Stromal cell of bone marrow (primary cell): ENCODE results near the gene SECISBP2L.
"Not testable (repeated sequence)": the region's sequence is repeated elsewhere in the genome, so short reads cannot be mapped to it uniquely, and the experiment has no call there.

Source experiments
- DNase-seq: peaks from one replicate; pipeline ENCODE4 v3.0.0-alpha.2; 2012; ENCODE audit warnings: low read depth

The SECISBP2L gene

DNA sequence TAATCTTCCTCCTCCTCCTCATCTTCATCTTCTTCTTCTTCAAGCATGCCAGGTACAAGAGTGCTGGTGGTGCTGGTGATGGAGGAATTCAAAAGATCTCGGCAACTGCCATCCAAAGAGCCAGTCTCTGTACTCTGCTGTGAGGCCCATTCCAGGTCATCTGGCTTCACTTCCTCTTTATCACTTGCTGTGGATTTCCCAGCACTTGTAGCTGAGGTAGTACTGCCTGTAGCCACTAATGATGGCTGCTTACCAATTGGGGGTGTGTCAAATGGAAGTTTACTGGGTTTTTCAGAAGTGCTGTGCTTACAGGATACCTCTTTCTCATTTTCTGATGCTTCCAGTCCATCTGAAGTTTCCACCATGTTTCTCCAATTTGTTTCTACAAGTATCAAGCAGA lies 53.7 kb downstream of the SECISBP2L start:
- no peak for DNase-seq

DNA sequence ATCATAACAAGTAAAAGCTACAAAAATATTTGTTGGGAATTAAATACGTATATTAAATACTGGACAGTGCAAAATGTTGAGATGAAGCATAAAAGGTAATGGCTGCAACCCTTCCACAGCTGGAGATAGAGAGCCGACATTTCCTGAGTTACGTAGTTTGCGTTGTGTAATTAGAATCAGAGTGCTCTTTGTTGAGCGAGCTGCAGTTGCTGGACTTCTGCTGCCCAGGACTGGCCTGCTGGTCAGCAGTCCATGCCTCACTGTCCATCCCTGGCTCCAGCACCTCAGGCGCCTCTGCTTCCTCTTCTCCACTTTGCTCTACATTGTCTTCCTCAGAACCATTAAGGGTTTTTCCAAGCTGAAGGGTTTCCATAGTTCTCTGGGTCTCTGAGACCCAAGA lies 54.1 kb downstream of the SECISBP2L start:
- no peak for DNase-seq

DNA sequence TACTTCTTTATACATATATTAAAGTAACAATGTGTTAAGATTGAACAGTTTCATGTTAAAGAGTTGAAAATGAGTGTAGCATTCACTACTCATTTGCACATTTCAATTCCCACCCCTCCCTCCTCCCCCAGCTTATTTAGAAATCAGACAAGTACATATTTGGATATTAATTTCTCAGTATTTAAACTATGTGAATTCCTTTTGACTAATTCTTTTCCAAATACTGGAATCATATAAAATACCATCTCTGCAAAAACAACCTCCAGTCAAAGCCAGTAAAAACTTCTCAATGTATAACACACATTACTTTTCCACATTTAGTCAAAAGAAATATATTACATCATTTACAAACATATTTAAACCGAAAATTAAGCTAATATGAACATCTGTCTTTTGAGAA lies 57.1 kb downstream of the SECISBP2L start:
- no peak for DNase-seq

DNA sequence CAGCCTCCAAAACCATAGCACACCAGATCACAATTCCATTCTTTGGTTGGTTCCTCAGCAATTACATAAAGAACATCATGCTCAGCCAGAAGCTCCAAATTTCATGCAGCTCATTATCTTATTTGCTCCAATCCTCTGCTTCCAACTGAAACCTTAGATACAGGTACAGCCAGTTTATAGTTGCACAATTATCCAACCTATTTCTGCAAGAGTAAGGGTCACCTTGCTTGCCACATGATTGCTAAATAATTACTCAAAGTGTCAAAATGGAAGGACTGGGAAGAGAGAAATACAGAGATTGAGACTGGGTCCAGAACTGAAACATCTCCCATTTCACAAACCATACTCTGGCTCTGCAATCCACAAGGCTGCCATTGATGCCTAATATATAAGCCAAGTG lies 59.1 kb downstream of the SECISBP2L start:
- no peak for DNase-seq

DNA sequence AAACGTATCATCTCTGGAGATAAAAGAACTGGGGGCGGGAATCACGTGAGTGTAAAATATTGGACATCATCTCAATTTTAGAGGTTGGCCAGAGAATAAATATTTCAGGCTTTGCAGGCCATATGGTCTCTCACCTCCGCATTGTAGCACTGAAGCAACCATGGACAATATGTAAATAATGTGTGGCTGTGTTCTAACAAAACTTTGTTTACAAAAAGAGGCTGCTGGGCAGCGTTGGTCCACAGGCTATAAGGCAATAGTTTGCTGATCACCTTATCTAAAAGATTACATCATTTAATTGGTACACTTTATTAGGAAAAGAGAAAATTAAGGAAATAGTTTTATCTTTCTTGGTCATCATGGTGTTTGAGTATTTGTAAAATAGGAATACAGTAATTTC lies 60.0 kb downstream of the SECISBP2L start:
- DNase-seq, result no peak

DNA sequence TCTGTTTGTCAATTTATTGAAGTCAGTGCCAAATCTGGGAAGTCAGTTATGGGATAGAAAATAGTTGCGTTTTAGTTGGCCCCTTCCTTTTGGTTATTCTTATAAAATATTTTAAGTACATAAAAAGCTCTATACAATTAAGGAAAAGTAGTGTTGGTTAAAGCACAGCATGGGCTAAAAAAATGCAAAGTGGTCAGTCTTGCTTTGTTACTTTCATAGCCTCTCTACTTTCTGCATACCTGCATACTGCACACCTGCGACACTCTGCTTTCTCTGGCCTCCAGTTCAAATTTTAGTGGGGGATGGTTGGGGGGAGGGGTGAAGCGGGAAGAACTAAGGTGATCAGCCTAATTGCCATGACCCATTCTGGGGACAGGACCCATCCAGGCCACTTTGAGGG lies 60.7 kb downstream of the SECISBP2L start:
- DNase-seq, result no peak

DNA sequence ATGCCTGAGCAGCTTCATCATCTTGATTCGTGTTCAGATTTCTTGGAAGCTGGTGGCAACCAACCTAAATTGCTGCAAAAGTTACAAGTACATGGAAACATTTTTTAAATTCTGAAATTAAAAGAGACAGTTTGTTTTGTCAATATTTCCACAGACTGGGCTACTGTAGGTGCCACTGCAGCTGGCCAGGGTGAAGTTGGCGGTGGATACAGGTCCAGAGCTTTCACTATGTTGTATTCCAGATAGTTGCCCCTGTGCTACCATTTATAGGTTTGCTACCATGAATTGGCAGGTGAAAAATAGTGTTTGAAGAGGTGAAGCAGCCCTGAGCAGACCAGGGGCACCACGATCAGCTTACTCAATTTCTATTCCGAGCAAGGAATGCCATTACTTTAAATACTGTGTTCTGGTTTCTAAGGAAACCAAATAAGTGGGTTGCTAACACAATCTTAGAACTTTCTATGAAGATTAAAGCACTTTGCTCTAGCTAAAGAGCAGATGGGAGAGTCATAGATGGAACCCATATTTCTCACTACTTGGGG lies 61.4 kb downstream of the SECISBP2L start:
- peak; percentile 33 for DNase-seq

DNA sequence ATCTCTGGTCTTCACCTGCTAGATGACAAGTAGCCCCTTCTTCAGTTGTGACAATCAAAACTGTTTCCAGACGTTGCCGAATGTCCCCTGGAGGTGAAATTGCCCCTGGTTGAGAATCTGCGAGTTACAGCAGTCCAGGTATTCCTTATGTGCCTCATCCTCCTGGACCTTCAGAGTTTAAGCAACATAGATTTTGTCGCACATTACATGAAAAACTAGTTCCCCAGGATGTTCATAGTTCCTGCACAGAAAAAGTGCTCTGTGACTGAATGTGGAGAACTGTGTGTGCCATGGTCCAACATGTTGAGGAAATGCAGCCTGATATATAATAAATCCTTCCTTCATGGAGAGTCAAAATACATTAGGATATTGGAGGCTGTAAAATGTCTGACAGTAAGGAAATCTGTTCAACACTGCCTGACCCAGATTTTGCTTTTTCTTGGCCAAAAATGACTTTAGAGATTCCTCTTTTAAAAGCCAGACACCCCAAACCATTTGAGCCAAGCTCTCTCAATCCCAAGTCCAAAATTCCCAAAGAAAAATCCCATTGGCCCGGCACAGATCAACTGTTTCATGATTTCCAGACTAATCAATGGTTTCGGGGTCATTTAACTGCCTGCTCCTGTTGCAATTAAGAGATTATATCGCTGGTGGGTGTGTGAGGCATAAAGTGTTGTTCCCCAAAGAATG lies 62.1 kb downstream of the SECISBP2L start:
- DNase-seq, result no peak

DNA sequence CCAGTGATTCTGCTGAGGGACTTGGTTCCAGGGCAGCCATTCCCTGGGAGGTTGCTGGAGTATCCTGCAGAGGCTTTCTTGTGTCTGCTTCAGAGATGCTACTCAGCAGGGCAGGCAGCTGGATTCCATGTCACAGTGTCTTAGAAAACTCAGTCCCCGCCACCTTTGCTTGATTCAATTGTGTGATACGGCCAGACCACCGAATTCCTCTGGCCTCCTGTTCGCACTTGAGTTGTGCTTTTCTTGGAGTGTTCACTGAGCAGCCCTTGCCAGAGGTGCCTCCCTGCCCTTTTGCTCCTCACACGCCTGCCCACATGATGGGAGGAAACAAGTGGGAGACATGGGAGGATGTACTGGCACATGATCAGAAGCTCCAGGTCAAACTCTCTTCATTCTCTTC lies 62.9 kb downstream of the SECISBP2L start:
- DNase-seq, result no peak

DNA sequence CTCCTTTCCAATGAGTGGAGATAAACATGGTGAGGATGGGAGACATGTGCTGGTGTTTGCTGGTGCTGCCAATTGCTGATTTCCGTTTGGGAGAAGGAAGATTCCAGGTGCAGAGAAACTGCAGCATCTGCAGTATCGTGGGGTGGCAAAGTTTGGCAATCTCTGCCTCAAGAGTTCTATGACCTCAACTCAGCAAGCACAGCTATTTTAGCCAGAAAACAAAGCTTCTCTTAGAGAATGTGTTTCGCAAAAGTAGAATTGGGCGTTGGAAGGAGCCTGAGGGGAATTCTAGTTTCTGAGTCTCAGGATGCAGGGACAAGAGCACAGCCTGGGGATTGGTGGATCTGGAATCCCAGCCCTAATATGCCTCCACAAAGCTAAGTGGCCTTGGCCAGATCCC lies 64.3 kb downstream of the SECISBP2L start:
- DNase-seq, result no peak

DNA sequence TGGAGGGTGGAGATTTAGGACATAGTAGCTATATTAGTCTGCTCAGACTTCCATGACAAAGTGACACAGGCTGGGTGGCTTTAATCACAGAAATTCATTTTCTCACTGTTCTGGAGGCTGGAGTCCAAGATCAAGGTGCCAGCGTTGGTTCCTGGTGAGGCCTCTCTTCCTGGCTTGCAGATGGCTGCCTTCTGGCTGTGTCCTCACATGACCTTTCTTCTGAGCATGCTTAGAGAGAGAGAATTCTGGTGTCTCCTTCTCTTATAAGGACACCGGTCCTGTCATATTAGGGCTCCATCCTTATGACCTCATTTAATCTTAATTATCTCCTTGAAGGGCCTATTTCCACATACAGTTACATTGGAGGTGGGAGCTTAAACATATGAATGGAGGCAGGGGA lies 67.6 kb downstream of the SECISBP2L start:
- DNase-seq, result no peak

DNA sequence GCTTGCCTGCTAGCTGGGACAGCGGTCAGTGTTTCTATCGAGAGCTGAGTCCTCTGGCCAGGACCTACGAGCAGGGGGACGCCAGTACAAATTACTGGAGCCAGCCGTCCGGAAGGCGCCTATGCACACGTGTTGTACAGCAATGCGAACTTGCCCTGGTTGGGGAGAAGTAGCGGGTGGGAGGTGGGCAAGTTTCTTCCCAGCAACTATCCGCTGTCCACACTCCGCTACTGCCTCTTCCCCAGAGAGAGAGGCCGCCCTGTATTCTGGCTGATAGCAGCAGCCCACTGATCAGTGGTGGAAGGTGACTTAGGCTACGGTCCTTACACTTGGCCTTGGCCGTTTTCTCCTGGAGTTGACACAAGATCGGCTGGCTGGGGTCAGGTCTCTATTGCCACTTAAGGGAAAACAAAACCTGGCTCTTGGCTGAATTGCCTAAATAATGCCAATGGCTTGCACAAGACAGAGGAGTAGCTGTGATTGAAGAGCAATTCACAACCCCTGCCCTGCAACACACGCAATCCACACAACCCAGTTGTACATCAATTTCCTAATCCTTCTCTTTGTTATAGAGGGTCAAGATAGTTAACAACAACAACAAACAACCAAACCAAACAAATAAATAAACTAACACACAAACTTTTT lies 69.7 kb downstream of the SECISBP2L start:
- no peak for DNase-seq

DNA sequence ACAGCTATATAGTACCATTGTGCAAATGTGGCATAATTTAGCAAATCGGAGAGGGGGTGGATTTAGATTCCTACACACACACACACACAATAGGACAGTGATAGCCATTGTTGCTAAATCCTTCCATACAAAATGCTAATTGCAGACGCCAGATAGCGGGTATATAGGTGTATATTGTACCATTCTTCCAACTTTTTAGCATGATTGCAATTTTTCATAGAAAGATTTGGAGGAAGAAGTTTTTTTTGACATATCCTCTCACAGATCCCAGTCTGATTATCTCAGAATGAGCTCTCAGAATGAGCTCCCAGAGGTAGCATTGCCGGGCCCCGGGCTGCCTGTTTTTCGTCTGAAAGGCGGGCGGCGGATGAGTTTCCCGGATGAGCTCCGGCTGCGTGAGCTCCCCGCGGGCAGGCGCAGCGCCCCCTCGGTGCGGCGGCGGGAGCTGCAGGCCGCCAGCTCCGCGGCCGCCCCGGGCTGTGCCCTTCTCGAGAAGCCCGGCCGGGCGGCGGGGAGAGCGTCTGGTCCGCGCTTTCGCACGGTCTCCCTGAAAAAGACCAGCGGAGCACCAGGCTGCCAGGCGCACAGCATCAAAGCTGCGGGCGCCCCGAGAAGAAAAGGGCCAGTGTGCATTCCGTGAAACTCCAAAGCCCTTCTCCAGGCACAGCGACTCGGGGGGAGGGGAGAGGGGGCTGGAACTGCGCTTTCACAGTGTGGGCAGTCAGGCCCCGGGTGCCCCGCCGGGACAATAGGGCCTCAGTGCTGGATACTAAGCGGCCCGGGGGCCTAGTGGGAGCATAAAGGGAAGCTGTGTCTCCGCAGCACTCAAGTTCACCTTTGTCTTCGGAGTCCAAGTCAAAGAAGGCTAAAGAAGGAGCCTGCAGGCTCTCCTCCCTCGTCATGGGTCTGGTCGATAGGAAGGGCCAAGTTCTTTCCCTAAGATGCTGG lies 70.5 kb downstream of the SECISBP2L start:
- DNase-seq, result peak; percentile 62

DNA sequence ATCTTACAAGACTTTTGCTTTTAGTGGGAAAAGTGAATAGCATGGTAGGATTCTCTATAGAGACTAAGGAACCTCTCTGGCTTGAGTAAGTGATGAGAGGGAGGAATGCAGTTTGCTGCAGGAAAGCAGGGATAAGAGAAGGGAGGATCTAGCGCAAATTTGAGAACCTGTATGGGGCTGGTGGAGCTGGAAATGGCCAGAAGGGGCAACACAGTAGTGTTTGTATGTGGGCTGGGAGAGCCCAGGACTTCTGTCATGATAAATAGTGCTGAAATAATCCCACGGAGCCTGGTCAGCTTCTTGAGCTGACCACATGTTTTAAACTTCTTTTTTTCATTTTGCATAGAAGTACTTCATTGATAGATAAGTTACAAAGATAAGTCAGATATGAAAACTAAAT lies 71.4 kb downstream of the SECISBP2L start:
- no peak for DNase-seq

DNA sequence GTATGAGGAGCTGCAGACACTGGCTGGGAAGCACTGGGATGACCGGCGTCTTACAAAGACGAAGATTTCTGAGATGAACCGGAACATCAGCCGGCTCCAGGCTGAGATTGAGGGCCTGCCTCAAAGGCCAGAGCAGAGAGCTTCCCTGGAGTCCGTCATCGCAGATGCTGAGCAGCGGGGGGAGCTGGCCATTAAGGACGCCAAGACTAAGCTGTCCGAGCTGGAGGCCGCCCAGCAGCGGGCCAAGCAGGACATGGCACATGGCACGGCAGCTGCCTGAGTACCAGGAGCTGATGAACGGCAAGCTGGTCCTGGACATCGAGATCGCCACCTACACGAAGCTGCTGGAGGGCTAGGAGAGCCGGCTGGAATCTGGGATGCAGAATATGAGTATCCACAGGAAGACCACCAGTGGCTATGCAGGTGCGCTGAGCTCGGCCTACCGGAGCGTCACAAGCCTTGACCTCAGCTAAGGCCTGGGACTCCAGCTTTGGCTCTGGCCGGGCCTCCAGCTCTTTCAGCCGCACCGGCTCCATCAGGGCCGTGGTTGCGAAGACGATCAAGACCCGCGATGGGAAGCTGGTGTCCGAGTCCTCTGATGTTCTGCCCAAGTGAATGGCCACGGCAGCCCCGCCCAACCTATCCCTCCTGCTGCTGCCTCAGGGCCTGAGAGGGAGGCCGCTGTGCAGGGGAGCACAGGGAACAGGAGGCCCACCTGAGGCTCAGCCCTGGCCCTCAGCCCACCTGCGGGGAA lies 73.3 kb downstream of the SECISBP2L start:
- DNase-seq, result no peak

DNA sequence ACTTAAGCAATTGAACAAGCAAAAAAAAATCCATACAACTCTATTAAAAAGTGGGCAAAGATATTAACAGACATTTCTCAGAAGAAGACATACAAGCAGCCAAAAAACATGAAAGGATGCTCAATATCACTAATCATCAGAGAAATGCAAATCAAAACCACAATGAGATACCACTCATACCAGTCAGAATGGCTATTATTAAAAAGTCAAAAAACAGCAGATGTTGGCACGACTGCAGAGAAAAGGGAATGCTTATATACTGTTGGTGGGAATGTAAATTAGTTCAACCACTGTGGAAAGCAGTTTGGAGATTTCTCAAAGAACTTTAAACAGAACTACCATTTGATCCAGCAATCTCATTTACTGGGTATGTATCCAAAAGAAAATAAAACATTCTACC lies 75.3 kb downstream of the SECISBP2L start:
- not testable (repeated sequence) for DNase-seq

DNA sequence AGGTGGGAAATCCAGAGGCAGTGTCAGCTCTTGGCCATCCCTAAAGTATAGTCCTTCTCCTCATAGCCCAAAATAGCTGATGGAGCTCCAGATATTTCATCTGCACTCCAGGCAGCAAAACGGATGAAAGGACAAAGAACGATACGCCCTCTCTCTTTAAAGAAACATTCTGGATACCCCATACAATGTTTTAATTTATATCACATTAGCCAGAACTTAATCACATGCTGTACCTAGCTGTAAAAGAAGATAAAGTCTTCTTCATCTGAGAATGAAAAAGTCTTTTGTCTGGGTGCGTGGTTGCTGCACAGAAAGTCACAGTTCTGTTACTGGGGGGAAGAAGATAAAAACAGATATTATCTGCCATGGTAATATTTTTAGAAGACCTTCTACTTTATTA lies 78.2 kb downstream of the SECISBP2L start:
- DNase-seq, result no peak

DNA sequence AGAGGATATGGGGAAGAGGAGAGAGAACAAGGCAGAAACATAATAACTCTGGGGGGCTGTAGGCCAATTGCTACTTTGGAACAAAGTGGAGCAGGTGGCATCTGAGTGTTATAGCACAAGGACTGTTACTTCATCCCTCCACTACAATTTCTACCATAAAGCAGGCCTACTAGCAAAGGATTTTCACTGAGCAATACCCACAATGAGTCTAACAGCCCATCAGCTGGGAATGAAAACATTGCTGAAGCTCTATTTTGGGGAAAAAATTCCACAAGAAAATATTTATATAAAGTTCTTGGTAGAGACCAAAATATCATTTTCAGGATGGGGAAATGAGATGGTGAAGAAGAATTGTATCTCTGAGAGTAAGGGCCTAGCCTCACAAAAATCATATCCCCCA lies 78.9 kb downstream of the SECISBP2L start:
- no peak for DNase-seq

DNA sequence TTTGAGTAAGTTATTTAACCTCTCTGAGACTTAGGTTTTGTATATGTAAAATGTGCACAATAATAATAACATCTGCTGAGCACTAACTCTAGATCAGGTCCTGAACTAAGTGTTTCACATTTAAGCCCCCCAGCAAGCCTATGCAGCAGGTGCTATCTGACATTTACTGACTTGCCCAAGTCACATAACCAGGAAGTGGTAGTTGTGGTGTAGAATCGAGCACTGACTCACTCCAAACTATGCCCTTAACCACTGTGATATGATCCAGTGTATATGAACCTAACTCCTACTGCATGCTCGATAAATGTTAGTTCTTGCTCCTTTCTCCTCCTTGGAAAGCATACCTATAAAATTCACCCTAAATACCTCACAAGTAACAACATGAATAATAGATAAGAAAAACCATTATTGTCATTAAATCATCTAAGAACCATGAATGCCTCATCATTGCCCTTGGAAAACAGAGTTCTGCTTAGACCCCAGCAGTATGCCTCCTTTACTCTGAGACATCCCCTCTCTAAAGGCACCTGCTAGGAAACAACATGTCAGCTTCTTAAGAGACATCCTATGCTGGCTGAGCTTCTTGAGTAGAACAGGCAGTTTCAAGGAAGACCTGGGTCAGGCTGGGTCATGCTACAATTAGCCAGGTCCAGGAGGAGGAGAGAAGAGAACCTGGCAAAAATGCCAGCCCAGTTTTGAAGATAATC lies 79.5 kb downstream of the SECISBP2L start:
- DNase-seq, result no peak

DNA sequence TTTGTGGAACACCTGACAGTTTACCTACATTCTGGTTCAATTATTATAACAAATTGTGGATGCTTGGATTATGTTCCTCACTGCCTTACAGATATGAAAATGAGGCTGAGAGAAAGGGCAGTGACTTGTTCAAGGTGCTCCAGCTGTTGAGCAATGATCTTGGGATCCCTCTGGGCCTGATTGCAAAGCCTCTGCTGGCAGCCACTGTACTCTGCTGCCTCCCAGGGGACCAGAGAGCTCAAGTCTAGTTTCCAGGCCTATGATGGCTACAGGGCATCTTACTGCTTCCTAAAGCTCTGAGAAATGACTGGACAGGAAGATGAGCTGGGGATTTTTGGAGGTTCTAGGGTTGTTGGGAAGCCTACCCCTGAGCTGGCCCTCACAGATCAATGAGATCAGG lies 80.3 kb downstream of the SECISBP2L start:
- no peak for DNase-seq

DNA sequence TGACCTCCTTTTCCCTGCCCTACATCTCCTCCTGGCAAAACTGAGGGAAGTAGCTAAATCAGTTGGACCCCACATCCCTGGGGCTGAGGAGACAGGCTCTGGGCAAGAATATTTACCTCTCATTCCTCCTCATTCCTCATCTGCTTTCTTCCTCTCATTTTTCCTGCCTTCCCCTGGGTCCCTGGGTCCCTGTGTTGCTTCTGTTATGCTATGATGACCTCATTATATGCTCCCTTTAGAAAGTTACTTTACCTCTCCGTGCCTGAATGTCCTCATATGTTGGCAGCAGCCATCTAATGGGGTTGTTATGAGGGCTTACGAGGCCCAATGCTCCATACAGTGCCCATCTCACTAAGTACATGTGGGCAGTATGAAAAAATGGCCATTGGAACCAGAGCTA lies 81.3 kb downstream of the SECISBP2L start:
- no peak for DNase-seq
